HG02870 (cell line): ENCODE measurements around the gene TENM4.

Experiments used
- ATAC-seq: cut with Tn5 transposase; IDR thresholded peaks from one replicate; pipeline ENCODE4 v1.9.1; 2021; ENCODE audit warnings: mild to moderate bottlenecking, moderate library complexity; ENCODE audit not compliant: unreplicated experiment

TENM4 gene

DNA sequence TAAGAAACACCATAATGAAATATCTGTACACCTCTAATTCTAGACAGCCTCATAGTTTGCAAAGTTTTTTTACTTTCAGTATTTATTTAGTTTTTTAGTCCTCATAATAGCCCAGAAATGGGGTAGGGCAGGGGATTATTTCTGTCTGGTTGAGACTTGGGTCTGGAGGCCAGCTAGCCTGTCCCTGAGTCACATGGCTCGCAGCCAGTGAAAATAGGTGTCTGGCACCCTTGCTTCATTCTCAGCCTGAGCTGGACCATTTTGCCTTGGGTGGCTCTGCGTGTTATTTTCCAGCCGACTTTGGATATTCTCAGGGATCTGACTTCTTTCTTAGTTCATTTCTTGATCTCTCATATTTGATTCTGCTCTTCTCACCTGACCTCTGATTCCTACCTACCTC lies 742.2 kb downstream of the TENM4 start:
- ATAC-seq, result no peak

- ATAC-seq, result no peak
Observed at GRCh38 chr11:78696177-78696576, 744.7 kb downstream of the TENM4 start.

- ATAC-seq, result no peak
Observed at GRCh38 chr11:78694152-78694551, 746.7 kb downstream of the TENM4 start.

GRCh38 chr11:78691215-78691614 lies 749.6 kb downstream of the TENM4 start:
- no peak for ATAC-seq

DNA sequence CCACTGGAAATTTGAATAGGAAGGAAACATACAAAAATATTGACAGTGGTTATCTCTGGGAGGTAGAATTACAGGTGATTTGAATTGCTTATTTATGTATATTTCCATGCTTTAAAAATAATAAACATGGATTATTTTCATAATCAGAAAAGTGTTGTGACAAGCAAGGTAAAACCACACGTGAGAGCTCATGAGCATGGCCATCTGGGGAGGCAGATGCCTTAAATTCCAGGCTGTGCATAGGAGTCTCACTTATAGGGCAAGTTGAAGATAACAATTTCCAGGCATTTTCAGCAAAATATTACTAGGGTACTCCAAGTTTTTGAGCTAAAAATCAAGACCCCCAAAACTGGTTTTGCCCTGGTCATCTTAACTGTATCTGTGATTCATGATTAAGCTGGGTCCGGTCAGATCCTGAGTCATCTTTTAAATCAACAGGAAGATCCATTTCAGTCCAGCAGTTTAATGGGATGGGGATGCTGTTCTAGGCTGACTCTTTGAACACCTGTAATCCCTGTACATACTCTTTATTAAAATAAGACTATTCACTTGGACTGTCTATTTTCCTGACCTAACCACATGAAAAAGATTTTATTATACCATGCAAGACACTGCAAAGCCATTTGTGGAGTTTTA lies 750.4 kb downstream of the TENM4 start:
- ATAC-seq, result no peak

DNA sequence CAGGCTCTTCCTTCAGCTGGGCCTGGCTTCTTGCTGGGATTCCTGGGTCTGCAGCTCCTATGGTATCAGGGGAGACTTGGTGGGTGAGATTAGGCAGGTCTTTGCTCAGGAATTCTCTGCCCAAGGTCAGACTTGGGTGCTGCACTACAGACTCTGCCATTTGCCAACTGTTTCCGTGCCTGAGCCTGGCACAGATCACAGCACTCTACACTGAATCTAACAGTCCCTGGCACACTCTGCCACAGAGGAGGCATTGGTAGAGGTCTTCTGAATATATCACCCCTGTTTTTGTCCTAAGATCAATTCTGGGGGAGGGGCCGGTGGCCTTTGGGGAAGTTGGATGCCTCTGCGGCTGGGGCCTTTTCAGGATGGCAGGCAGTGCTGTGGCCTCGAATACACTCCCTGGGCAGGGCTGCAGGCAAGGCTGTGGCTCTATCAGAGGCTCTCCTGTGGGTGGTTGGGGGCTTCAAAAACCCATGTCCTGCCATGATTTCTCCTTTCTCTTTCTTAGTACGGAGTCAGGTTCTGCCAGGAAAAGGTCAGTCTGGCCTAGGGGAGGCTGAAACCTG lies 751.2 kb downstream of the TENM4 start:
- no peak for ATAC-seq

DNA sequence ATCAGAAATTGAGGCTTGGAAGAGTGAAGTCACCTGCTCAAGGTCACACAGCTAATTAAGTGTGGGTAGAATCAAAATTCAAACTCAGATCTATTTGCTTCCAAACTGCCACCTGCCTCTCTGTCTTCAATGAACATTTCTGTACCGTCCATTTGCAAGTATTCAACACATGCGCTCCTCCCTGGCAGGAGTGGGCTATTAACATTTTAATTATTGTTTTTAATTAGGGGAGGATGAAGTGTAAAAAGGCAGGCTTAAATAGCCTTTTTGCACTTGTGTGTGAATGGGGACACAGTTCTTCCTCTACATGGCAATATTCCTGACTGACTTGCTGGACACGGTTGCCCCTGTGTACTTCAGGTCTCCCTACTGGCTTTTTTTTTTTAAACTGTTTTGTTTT lies 751.7 kb downstream of the TENM4 start:
- no peak for ATAC-seq

DNA sequence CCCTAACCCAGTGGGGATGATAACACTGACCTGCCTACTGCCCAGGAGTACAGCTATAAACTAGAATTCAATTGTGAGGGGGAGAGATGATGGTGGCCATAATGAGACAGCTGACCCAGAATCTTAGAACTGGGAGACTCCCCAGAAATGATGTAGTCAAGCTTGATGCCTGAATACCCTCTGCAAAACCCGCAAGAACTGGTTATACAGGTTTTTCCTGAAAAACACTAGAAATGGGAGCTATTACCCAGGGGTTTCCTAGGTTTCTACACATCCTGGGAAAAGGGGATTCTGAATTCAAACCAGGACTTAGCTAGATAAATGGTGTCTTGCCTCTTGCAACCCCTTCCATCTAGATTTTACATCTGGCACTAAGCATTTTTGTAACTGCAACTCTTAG lies 752.4 kb downstream of the TENM4 start:
- ATAC-seq, result no peak

- ATAC-seq, result no peak
Observed at GRCh38 chr11:78685156-78685555, 755.7 kb downstream of the TENM4 start.

DNA sequence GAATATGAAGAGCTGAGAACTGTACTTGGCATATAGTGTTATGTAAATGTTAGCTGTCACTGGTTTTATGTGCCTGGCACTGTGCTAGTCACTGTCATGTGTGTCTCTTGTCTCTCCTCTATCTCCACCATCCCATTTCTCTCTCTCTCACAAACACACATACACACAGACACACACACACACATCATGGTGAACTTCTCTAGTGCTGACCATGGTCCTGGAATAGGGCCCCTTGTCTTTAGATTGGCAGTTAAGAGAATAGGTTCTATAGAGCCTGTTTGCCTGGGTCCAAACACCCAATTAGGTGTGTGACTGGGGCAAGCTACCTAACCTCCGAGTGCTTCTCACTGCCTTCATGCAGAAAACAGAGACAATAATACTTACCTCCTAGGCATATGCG lies 756.5 kb downstream of the TENM4 start:
- no peak for ATAC-seq

GRCh38 chr11:78683774-78684173 lies 757.1 kb downstream of the TENM4 start:
- ATAC-seq, result no peak

DNA sequence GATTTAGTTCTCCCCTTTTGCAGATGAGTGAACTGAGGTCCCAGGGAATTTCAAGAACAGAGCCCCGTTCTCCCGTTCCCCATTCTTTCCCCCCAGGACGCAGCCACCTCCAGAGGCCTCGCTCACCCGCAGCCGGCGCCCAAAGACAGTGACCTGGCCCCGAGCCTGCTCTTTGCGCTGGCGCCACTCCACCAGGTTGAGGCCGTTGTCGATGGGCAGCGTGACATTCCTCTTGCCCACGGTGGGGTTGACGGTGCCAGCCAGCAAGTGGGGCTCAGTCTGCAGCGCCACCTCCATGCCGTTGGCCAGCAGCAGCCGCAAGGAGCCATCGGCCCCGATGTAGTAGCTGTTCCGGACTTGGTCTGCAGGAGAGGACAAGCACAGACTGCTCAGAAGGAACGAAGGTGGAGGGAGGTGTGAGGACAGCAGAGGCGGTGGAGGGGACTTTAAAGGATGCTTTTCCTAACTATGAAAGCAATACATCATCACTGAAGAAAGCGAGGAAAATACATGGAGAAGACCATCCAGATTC lies 764.7 kb downstream of the TENM4 start:
- no peak for ATAC-seq

DNA sequence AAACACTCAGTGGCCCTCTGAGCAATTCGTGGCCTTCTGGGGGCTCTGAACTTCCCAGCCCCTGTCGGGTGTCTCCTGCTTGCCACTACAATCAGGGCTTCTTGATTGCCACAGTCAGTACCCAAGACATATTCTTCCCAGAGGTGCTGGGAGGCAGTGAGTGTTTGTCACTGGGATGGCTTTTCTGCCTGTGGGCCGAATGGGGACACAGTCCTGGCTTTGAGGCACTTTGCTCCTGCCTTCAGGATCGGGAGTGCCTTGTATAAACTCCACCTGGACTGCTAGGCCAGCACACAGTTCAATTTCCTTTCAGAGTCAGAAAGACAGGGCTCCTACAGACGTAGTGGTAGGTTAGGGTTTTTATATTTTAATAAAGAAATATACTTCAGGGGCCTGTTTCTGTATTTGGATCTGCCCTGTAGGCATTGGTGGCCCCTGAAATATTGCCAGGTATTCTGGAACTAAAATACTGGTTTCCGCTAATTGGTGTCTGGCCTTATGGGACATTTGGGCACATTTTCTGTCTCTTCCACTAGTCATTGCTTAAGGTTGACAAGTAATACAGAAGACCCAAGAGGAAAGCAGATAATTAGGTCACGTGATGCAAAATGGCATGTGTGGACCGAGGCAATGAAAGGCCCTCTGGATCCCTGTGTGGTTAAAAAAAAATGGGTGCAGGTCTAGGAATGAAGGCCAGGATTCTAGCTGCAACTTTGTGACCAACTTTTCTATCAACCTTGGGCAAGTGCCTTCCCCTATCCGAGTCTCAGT lies 767.8 kb downstream of the TENM4 start:
- no peak for ATAC-seq

DNA sequence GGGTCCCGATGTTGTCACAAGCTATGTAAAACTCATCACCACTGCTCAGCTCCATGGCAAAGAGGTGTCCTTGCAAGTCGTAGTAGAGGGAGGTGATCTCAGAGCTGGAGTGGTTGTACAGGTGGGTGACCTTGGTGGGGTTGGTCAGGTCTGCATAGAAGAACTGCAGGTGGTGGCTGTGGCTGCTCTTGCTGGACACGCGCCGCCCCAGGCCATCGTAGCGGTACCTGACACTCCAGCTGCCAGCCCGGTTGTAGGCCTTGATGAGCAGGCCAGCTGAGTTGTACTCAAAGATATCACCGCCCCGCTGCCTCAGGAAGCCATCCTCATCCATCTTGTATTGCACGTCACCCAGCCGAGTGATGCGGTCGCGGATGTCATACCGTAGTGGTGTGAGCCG lies 771.6 kb downstream of the TENM4 start:
- no peak for ATAC-seq

- ATAC-seq, result no peak
Observed at GRCh38 chr11:78667461-78667860, 773.4 kb downstream of the TENM4 start.

DNA sequence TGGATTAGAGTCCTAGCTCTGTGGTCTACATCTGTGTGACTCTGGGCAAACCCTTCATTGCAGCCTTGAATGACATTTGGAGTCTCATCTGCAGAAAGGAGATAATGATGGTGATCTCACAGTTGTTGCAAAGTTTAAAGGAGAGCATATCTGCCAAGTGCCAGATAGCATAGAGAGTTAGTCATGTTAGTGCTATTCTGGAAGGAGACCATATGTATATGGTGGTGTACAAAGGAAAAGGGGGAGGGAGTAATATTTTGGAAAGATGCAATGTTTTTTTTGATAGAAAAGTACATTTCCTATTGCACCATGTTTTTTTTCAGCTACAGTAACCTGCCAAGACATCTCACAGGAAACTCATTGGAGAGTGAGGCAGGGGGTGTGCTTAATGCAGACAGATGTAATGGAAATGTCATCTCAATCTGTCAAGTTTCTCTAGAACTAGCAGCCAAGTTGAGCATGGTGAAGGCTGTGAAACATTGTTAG lies 774.1 kb downstream of the TENM4 start:
- no peak for ATAC-seq

- ATAC-seq, result no peak
Observed at GRCh38 chr11:78664636-78665035, 776.2 kb downstream of the TENM4 start.

DNA sequence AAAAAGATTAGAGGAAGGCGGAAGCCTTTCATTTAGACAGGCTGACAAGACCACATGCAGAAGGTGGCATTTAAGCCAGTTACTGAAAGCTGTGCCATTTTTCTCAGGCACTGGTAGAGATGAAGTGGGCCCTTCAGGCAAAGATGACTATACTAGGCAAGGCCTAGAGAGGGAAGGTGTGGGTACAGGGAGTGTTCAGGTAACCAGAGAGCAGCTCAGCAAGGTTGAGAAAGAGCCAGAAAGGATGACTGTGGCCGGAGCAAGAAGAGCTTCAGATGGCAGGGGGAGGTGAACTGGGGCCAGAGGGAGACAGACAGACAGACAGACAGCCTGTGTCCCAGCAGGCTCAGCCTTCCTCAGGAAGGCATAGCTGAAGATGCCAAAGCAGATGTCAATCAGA lies 778.0 kb downstream of the TENM4 start:
- ATAC-seq, result no peak

DNA sequence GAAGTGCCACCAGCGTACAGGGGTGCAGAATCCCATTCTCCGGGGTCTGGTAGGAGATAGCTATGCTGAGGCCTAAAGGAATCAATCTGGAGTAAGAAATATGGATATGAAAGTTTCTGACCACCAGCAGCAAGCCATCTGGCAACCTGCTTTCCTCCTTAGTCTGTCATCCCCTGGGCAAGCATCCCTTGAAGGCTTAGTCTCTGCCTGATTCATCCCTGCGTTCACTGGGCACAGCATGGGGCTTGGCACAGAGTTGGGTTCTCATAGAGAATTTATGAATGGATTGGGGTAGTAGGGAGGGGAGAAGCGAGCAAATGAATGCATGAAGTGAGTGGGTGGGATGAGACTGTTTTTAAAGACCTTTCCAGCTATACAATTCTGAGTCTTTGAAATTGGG lies 780.4 kb downstream of the TENM4 start:
- ATAC-seq, result no peak

GRCh38 chr11:78659326-78660270 lies 781.2 kb downstream of the TENM4 start:
- no peak for ATAC-seq
